KOPT-K1 (cell line): ENCODE results near the gene GPR17.

Source experiments
- H3K27ac ChIP-seq: fragments of 200-600 bp; sonication (generic); 2 replicates; pipeline ENCODE4 v1.5.1; 2016; ENCODE audit warnings: antibody characterized with exemption, mild to moderate bottlenecking, low read depth, low read length; ENCODE audit not compliant: poor library complexity, severe bottlenecking
- H3K36me3 ChIP-seq: fragments of 200-600 bp; sonication (generic); 2 replicates; pipeline ENCODE4 v1.5.1; 2017; ENCODE audit warnings: antibody characterized with exemption, mild to moderate bottlenecking, low read length, moderate library complexity; ENCODE audit not compliant: insufficient read depth
- H3K9me3 ChIP-seq: fragments of 200-600 bp; sonication (generic); 2 replicates; pipeline ENCODE4 v1.5.1; 2017; ENCODE audit warnings: antibody characterized with exemption, low read length, mild to moderate bottlenecking; ENCODE audit not compliant: insufficient read depth, poor library complexity, severe bottlenecking

GPR17 gene

GRCh38 chr2:127631997-127632581 lies 13.9 kb upstream of the GPR17 start:
- H3K27ac ChIP-seq, result peak overlapping the region; percentile 99
- no peaks in the 10 kb centered on the region for H3K9me3 ChIP-seq
- H3K36me3 ChIP-seq, result peaks cover 97% of the 10 kb centered on the region

- peaks cover 97% of the 10 kb centered on the region for H3K36me3 ChIP-seq
- peak overlapping the region; percentile 99 for H3K27ac ChIP-seq
- no peaks in the 10 kb centered on the region for H3K9me3 ChIP-seq
These were observed 13.1 kb upstream of the GPR17 start for GRCh38 chr2:127632592-127633489.

GRCh38 chr2:127633556-127634065 lies 12.3 kb upstream of the GPR17 start:
- peaks cover 100% of the 10 kb centered on the region for H3K36me3 ChIP-seq
- peak overlapping the region; percentile 99 for H3K27ac ChIP-seq
- H3K9me3 ChIP-seq, result no peaks in the 10 kb centered on the region

- peak overlapping the region; percentile 99 for H3K27ac ChIP-seq
- no peaks in the 10 kb centered on the region for H3K9me3 ChIP-seq
- H3K36me3 ChIP-seq, result peaks cover 100% of the 10 kb centered on the region
These were observed 11.8 kb upstream of the GPR17 start for GRCh38 chr2:127634066-127634617.

GRCh38 chr2:127634626-127635379 lies 11.2 kb upstream of the GPR17 start:
- peak overlapping the region; percentile 99 for H3K27ac ChIP-seq

GRCh38 chr2:127635380-127636237 lies 10.3 kb upstream of the GPR17 start:
- Histone ChIP-seq H3K9me3 (no peaks in the 10 kb centered on the region), H3K27ac (peak overlapping the region; percentile 99), H3K36me3 (peaks cover 90% of the 10 kb centered on the region)

More at GRCh38 chr2:127634626-127635379, 11.2 kb upstream of the GPR17 start:
- H3K9me3 ChIP-seq, result no peaks in the 10 kb centered on the region
- H3K36me3 ChIP-seq, result peaks cover 97% of the 10 kb centered on the region

- Histone ChIP-seq H3K9me3 (no peaks in the 10 kb centered on the region), H3K27ac (peak overlapping the region; percentile 99), H3K36me3 (peaks cover 81% of the 10 kb centered on the region)
These were observed 9.4 kb upstream of the GPR17 start for GRCh38 chr2:127636248-127637235.

GRCh38 chr2:127637236-127637630 lies 8.7 kb upstream of the GPR17 start:
- peaks cover 74% of the 10 kb centered on the region for H3K36me3 ChIP-seq

GRCh38 chr2:127637725-127638252 lies 8.2 kb upstream of the GPR17 start:
- H3K27ac ChIP-seq, result peak overlapping the region; percentile 99
- peaks cover 68% of the 10 kb centered on the region for H3K36me3 ChIP-seq
- H3K9me3 ChIP-seq, result no peaks in the 10 kb centered on the region

More at GRCh38 chr2:127637236-127637630, 8.7 kb upstream of the GPR17 start:
- Histone ChIP-seq H3K27ac (peak overlapping the region; percentile 99), H3K9me3 (no peaks in the 10 kb centered on the region)

- H3K9me3 ChIP-seq, result no peaks in the 10 kb centered on the region
- H3K36me3 ChIP-seq, result peaks cover 61% of the 10 kb centered on the region
- peak overlapping the region; percentile 99 for H3K27ac ChIP-seq
These were observed 7.4 kb upstream of the GPR17 start for GRCh38 chr2:127638361-127639110.

- peak overlapping the region; percentile 99 for H3K27ac ChIP-seq
These were observed 6.9 kb upstream of the GPR17 start for GRCh38 chr2:127639111-127639474.

More at GRCh38 chr2:127639111-127639474, 6.9 kb upstream of the GPR17 start:
- no peaks in the 10 kb centered on the region for H3K9me3 ChIP-seq
- H3K36me3 ChIP-seq, result peaks cover 55% of the 10 kb centered on the region
